Measurements from ENCODE around the gene FCN3. TPM values are rescaled to one million over a fixed set of nuclear protein-coding genes. Genes with fewer than 3 reads are reported as not detected.
A peak's percentile ranks its signal among the peaks of the same experiment; 100 is the strongest.

Gene FCN3
- total RNA-seq, 1 experiment from 2014 or later = not detected

DNA sequence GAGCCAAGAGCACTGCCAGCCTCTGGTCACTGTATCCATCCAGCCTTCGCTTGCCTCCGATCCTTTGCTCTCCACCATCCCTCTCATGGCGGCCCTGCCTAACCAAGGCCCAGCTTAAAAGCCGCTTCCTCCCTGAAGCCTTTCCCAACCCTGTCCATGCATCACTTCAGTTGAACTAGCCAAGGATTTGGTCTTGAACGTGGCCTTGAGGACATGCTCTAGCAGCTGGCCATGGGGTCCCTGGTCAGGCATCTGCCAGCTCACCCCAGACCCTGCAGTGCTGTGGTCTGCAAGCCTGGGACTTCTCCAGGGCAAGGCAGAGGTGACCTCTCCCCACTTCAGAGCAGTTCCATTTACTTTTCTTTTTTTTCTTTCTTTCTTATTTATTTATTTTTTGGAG is 37.9 kb downstream of the FCN3 start:
- Mint-ChIP-seq H3K27ac (ENCODE audit: low read depth, unreplicated experiment) (no peak overlapping the region), H3K9me3 (ENCODE audit: unreplicated experiment) (no peaks in the 10 kb centered on the region), H3K4me3 (ENCODE audit: unreplicated experiment) (no peak overlapping the region), H3K36me3 (ENCODE audit: insufficient read depth, unreplicated experiment) (peaks cover 44% of the 10 kb centered on the region), H3K27me3 (ENCODE audit: insufficient read depth, unreplicated experiment) (no peaks in the 10 kb centered on the region), H3K4me1 (ENCODE audit: insufficient read depth, unreplicated experiment) (peaks cover 22% of the 10 kb centered on the region)
- POLR2A ChIA-PET = interaction anchor here (0.8 kb wide), 1 partner anchor 14 kb away, joined by 4 read pairs; no protein-coding TSS in a partner anchor
- BruUV-seq (replicated peaks) = no TSS peak
- intact Hi-C loops (cut with micrococcal nuclease) = no loop called here
- DNase-seq (ENCODE audit: unreplicated experiment) = no peak
- TF ChIP-seq, protein P1, sequence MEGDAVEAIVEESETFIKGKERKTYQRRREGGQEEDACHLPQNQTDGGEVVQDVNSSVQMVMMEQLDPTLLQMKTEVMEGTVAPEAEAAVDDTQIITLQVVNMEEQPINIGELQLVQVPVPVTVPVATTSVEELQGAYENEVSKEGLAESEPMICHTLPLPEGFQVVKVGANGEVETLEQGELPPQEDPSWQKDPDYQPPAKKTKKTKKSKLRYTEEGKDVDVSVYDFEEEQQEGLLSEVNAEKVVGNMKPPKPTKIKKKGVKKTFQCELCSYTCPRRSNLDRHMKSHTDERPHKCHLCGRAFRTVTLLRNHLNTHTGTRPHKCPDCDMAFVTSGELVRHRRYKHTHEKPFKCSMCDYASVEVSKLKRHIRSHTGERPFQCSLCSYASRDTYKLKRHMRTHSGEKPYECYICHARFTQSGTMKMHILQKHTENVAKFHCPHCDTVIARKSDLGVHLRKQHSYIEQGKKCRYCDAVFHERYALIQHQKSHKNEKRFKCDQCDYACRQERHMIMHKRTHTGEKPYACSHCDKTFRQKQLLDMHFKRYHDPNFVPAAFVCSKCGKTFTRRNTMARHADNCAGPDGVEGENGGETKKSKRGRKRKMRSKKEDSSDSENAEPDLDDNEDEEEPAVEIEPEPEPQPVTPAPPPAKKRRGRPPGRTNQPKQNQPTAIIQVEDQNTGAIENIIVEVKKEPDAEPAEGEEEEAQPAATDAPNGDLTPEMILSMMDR (IDR thresholded peaks at IDR 0.05; ENCODE audit: unreplicated experiment) = no peak
- CTCF ChIA-PET = interaction anchor here (0.5 to 1.2 kb wide), 6 partner anchors 13 to 991 kb away, joined by 3 to 5 read pairs (median 3); no protein-coding TSS in a partner anchor

DNA sequence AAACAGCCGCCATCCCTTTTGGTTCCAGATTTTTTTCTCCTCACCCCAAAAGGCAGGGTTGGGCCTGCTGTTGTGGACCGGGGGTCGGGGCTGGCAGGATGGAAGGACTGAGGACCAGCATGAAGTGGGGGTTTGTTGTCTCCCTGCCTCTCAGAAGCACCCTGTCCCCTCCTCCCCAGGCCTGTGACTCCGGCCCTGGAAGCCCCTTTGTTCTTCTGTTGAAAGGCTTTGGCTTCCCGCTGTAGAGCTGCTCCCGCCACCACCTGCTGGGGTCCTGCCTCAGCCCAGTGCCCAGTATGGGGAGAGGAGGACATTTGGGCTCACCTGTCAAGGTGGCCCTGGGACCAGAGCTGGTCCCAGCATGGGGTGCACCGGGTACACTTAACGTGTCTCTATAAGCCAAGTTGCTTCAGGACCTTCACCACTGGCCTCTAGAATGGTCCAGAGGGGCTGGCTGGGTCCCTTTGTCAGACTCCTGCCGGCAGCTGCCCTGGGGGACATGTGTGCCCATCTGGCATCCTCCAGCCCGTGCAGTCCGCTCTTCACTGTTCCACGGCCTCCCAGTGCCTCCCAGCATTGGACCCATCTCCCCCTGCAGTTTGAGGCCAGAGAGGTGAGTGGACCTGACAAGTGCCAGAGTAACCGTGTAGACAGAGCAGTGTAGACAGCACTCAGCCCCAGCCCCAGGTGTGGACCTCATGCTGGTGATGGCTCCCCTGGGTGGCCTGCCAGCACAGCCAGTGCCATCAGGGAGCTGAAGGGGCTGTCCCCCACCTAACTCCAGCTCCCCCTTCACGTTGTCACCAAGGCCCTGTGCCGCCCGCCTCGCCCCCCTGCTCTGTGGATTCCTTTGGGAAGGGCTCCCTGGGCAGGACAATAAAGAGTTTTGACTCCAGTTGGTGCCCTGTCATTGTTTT is 38.9 kb downstream of the FCN3 start:
- TF ChIP-seq, protein P1 (IDR thresholded peaks at IDR 0.05; ENCODE audit: unreplicated experiment) = no peak
- DNase-seq (ENCODE audit: unreplicated experiment) = no peak
- Mint-ChIP-seq H3K27ac (ENCODE audit: low read depth, unreplicated experiment) (no peak overlapping the region), H3K27me3 (ENCODE audit: insufficient read depth, unreplicated experiment) (no peaks in the 10 kb centered on the region), H3K9me3 (ENCODE audit: unreplicated experiment) (no peaks in the 10 kb centered on the region), H3K4me3 (ENCODE audit: unreplicated experiment) (no peak overlapping the region), H3K4me1 (ENCODE audit: insufficient read depth, unreplicated experiment) (peaks cover 12% of the 10 kb centered on the region), H3K36me3 (ENCODE audit: insufficient read depth, unreplicated experiment) (peaks cover 42% of the 10 kb centered on the region)
- intact Hi-C loops (cut with micrococcal nuclease) = no loop called here
- BruUV-seq (replicated peaks) = TSS peak; percentile 37
- POLR2A ChIA-PET = interaction anchor here (0.7 to 1.3 kb wide), 3 partner anchors 13 to 52 kb away, joined by 3 to 4 read pairs (median 3); no protein-coding TSS in a partner anchor
- CTCF ChIA-PET = interaction anchor here (0.6 kb wide), 1 partner anchor 12 kb away, joined by 5 read pairs; no protein-coding TSS in a partner anchor

DNA sequence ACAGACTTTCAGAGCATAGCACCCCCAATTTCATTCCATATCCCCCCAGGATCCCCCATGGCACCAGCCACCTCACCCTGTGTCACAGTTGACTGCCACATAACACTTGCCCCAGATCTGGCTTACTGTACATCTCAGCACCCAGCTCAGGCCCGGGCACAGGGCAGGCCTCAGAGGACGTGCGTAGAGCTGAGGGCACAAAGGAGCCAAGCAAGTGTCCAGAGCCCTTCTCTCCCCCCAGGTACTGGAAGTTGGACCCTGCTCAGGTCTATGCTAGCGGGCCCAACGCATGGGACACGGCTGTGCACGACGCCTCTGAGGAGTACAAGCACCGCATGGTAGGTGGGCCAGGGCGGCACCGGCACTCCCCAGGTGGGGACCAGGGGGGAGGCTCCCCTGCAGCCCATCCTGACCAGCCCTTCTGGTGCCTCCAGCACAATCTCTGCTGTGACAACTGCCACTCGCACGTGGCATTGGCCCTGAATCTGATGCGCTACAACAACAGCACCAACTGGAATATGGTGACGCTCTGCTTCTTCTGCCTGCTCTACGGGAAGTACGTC is 40.8 kb downstream of the FCN3 start:
- H3K9me3 Mint-ChIP-seq (ENCODE audit: unreplicated experiment) = no peaks in the 10 kb centered on the region
- TF ChIP-seq, protein P1 (IDR thresholded peaks at IDR 0.05; ENCODE audit: unreplicated experiment) = no peak
- intact Hi-C loops (cut with micrococcal nuclease) = no loop called here
- no TSS peak for BruUV-seq (replicated peaks)
- no peaks in the 10 kb centered on the region for H3K27me3 Mint-ChIP-seq (ENCODE audit: insufficient read depth, unreplicated experiment)
- H3K4me3 Mint-ChIP-seq (ENCODE audit: unreplicated experiment) = no peak overlapping the region
- H3K27ac Mint-ChIP-seq (ENCODE audit: low read depth, unreplicated experiment) = no peak overlapping the region
- CTCF ChIA-PET = interaction anchor here (0.5 to 3.2 kb wide), 15 partner anchors 10 to 199 kb away, joined by 3 to 36 read pairs (median 6); partner anchors contain the start of genes CD164L2 and MAP3K6
- peaks cover 46% of the 10 kb centered on the region for H3K36me3 Mint-ChIP-seq (ENCODE audit: insufficient read depth, unreplicated experiment)
- POLR2A ChIA-PET = interaction anchor here (0.7 to 2.1 kb wide), 5 partner anchors 9 to 337 kb away, joined by 3 to 24 read pairs (median 8); partner anchors contain the start of genes MAP3K6 and SYTL1
- DNase-seq (ENCODE audit: unreplicated experiment) = no peak
- peaks cover 1% of the 10 kb centered on the region for H3K4me1 Mint-ChIP-seq (ENCODE audit: insufficient read depth, unreplicated experiment)
